Type B pancreatic cell (in vitro differentiated cells): ENCODE data around the gene SERPINA4. TPM values are rescaled to one million over a fixed set of nuclear protein-coding genes. Genes with fewer than 3 reads are reported as not detected.
"Not testable (repeated sequence)": the region's sequence is repeated elsewhere in the genome, so short reads cannot be mapped to it uniquely, and the experiment has no call there.

ENCODE experiments used
- DNase-seq: peaks from one replicate; pipeline ENCODE4 v3.0.0; 2021; ENCODE audit warnings: mixed read lengths; ENCODE audit not compliant: unreplicated experiment; ENCODE audit errors: extremely low spot score
- H3K27ac Mint-ChIP-seq: 2 replicates; pipeline ENCODE4 v1.8.0; 2021; ENCODE audit warnings: mild to moderate bottlenecking, mixed read lengths
- H3K27me3 Mint-ChIP-seq: 2 replicates; pipeline ENCODE4 v1.8.0; 2021; ENCODE audit warnings: mixed read lengths
- H3K36me3 Mint-ChIP-seq: 2 replicates; pipeline ENCODE4 v1.8.0; 2021; ENCODE audit warnings: mixed read lengths
- H3K4me1 Mint-ChIP-seq: one replicate; pipeline ENCODE4 v1.8.0; 2021; ENCODE audit warnings: mixed read lengths; ENCODE audit not compliant: unreplicated experiment
- H3K4me3 Mint-ChIP-seq: 2 replicates; pipeline ENCODE4 v1.8.0; 2021; ENCODE audit warnings: mild to moderate bottlenecking, mixed read lengths
- H3K9me3 Mint-ChIP-seq: 2 replicates; pipeline ENCODE4 v1.8.0; 2021; ENCODE audit warnings: mixed read lengths
- CTCF ChIP-seq: fragments of 200-600 bp; sonication (generic); conservative IDR thresholded peaks from 2 replicates; pipeline ENCODE4 v1.5.0; 2021; ENCODE audit warnings: antibody characterized with exemption, mild to moderate bottlenecking
- total RNA-seq: library from RNA; stranded (reverse); gene quantifications from 2 replicates; pipeline ENCODE4 v1.2.1, GENCODE V29; 2021; ENCODE audit warnings: low replicate concordance

The SERPINA4 gene
- total RNA-seq, 1 donor from 2014 or later: 1.4 TPM

- no peak overlapping the region for H3K4me3 Mint-ChIP-seq
- H3K9me3 Mint-ChIP-seq: no peaks in the 10 kb centered on the region
- TF ChIP-seq CTCF: no peak
- no peak for DNase-seq
- peaks cover 18% of the 10 kb centered on the region for H3K4me1 Mint-ChIP-seq
- H3K27ac Mint-ChIP-seq: no peak overlapping the region
- H3K36me3 Mint-ChIP-seq: no peaks in the 10 kb centered on the region
- H3K27me3 Mint-ChIP-seq: no peaks in the 10 kb centered on the region
These were observed 44.1 kb downstream of the SERPINA4 start for GRCh38 chr14:94605361-94605760.

- H3K4me3 Mint-ChIP-seq, H3K27ac Mint-ChIP-seq, H3K9me3 Mint-ChIP-seq, H3K27me3 Mint-ChIP-seq, DNase-seq, H3K4me1 Mint-ChIP-seq, H3K36me3 Mint-ChIP-seq: not testable (repeated sequence)
These were observed 47.7 kb downstream of the SERPINA4 start for GRCh38 chr14:94608966-94609365.

- peaks cover 4% of the 10 kb centered on the region for H3K4me1 Mint-ChIP-seq
- no peak overlapping the region for H3K27ac Mint-ChIP-seq
- no peaks in the 10 kb centered on the region for H3K9me3 Mint-ChIP-seq
- no peak for DNase-seq
- no peak overlapping the region for H3K4me3 Mint-ChIP-seq
- H3K36me3 Mint-ChIP-seq: no peaks in the 10 kb centered on the region
- no peak for TF ChIP-seq CTCF
- H3K27me3 Mint-ChIP-seq: no peaks in the 10 kb centered on the region
These were observed 49.9 kb downstream of the SERPINA4 start for GRCh38 chr14:94611179-94611578.

- no peaks in the 10 kb centered on the region for H3K36me3 Mint-ChIP-seq
- no peak within 1 kb of the TSS for H3K4me3 Mint-ChIP-seq
- DNase-seq: no peak
- peaks cover 5% of the 10 kb centered on the region for H3K9me3 Mint-ChIP-seq
- H3K4me1 Mint-ChIP-seq: peaks cover 4% of the 10 kb centered on the region
- no peaks in the 10 kb centered on the region for H3K27me3 Mint-ChIP-seq
- H3K27ac Mint-ChIP-seq: peak within 1 kb of the TSS; percentile 52
- TF ChIP-seq CTCF: no peak
These were observed 50.9 kb downstream of the SERPINA4 start, which contains the start of gene SERPINA3 for GRCh38 chr14:94612174-94612573. Gene SERPINA3 (plus strand): TSS chr14:94612391. CDS start chr14:94614442, 2,051 bp downstream.

GRCh38 chr14:94612580-94613554 lies 51.6 kb downstream of the SERPINA4 start:
- Mint-ChIP-seq H3K9me3 (peaks cover 5% of the 10 kb centered on the region), H3K27me3 (no peaks in the 10 kb centered on the region), H3K4me1 (peaks cover 4% of the 10 kb centered on the region), H3K4me3 (no peak overlapping the region), H3K27ac (peak overlapping the region; percentile 52), H3K36me3 (no peaks in the 10 kb centered on the region)
- TF ChIP-seq CTCF: no peak
- no peak for DNase-seq
